ENCODE measurements around the gene MAPK8IP3.
A peak's percentile ranks its signal among the peaks of the same experiment; 100 is the strongest.

Gene MAPK8IP3

DNA sequence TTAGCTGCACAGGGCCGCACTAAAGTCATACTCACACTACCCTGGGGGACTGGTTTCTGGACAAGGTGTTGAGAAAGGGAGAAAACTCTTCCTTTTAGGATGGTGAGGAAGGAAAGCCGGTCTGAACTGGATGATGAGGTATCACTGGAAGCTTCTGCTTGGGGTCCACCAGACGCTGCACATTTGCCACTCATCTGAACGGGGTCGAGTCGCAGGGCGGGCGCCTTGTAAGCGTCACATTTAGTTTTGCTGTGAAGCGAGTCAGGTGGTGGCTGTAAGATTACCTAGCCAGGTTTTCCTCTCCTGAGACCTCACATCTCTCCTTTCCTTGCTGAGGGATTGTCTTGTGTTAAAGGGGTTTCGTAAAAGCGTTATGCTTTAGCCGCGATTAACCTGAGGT is 25.6 kb upstream of the MAPK8IP3 start:
- no peak for DNase-seq

DNA sequence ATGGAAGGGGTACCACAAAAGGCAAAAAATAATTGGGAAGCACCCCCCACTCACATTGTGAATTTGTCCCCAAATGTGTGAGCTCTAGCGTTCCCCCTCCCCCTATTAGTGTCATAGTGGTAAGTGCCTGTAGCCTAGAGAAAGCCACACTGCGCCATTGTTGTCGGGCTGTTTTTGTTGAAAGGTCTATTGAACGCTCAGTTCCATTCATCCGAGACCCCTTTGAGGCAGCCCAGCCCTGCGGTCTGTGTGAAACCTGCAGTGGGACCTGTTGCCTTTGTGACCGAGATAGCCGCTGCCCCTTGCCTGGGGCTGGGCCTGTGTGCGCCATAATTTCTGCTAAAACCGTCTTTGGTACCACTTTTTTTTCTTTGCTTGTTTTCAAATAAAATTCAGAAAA is 25.0 kb upstream of the MAPK8IP3 start:
- DNase-seq, result no peak

DNA sequence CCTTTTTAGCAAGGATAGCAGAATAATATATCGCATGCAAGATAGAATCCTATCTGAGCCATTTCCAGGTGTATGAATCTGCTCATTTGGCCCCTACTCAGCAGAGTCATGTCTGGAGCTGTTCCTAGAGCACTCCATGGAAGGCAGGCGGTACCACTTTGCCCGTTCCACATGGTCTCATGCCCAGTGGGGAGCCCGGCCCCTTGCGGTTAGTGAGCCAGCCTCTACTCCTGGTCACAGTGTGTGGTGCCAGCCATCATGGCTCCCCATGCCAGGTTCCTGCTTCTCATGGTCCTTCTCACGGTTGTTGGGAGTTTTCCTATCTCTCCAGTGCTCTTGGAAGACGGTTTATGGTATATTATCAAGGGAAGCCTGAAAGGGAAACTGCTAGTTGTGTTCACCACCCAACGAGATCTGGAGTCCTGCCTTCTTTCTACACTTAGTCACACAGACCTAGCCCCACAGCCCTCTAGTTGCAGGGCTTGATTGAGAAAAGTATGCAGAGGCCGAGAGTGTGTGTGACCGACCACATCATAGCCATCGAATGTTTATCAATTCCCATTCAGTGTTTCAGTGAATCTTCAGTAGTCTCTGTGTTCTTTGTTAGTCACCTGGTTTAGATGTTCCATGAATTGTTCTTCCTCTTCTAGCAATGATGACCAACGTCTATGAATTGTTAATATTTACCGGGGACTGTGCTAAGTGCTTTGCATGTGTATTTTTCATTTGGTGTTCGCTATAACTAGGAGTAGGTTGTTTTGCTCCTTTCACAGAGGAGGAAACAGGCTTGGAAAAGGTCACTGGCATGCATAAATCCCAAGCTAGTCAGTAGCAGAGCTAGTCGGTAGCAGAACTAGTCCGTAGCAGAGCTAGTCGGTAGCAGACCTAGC is 18.3 kb upstream of the MAPK8IP3 start:
- no peak for DNase-seq

DNA sequence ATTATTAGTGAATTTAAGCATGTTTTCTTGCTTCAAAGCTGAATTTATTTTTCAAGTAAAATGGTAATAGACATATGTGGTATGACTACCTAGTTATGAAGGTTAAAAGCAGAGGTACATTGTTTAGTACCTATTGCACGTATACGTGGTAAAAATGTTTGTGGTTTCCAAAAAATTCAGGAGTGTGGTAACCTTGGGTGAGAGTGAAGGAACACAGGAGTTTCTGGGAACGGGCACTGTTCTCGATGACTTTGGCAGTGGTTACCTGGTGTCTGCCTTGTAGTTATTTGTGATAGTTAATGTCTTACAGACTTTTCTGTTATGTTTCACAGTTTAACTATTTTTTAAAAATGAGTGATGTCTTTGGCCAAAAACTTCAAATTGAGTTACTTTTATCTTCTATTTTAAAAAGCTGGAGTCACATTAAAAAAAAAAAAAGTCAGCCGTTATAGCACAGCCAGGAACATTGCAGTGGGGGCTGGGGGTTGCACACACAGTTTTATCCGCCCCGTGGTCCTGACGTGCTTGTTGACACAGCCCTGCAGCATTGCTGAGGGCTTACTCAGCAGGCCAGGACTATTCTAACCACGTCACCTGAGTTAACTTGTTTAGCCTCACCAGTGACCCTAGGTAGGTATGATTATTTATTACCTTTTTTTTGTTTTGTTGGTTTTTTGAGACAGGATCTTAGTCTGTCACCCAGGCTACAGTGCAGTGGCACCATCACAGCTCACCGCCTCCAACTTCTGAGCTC is 17.0 kb upstream of the MAPK8IP3 start:
- DNase-seq, result no peak

DNA sequence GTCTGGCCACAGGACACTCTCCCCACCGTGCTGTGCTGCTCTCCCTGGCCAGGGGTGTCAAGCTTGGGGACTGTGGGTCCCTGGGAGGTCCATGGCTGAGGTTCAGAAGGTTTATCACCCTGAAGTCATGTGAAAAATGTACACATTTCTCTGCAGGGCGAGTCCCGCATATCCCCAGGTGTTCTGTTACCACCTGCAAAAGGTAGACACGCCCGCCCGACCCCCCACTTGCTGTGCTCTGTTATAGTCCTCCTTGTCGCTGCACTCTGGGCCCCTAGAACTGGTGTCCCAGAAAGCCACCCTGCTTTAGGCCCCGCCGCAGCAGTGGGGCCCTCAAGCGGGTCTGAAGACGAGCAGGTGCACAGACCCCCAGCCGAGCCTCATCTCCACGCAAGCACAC is 16.1 kb upstream of the MAPK8IP3 start:
- no peak for DNase-seq

DNA sequence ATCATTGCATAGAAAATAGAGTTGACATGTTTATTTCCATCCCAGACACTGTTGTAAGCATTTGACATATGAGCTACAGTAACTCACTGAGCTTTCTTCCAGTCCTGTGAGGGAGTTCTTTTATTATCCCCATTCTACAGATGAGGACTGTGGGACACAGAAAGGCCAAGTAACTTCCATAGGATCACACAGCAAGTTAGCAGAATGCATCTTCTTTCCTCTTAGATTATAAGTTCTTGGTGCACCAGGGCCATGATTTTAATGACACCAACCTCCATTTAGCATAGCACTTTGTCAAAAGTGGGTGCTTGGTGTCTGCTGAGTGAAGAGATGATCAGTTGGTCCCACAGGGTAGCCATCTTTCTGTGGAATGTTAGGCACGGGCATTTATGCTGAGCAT is 15.2 kb upstream of the MAPK8IP3 start:
- no peak for DNase-seq

DNA sequence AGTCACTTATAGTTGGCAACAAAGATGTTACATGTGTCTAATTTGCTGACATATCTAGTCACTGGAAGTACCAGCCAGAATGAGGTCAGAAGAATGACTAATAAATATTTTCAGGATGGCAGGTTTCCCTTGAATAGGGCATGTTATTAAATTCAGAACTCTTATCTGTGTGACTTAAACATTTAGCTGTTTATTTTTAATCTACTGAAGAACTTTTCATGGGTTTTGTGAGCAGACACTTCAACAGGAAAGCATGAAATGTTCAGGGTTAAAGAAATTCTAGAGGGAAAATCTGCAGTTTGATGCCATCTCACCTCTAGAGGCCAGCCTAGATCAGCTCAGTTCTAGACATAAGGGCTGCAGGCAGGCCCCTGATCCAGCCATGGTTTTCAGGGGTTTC is 14.7 kb upstream of the MAPK8IP3 start:
- no peak for DNase-seq

DNA sequence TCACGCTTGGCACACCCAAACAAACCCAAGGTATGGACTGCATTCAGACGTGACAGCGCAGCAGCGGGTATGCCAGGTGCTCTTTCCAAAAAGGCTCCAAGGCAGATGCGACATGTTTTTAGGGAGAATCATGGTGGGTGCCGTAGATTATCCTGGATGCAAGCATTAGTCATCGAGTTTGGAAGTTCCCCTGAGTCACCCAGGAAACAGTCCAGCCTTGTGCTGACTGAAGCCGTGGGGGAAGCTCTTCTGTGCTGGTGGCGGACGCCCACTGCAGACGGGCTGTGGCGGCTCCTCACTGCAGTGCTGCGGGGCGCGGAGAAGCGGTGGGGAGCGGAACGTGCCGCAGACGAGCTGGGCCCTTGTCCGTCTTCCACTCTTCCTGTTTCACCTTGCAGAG is 14.0 kb upstream of the MAPK8IP3 start:
- DNase-seq, result no peak

DNA sequence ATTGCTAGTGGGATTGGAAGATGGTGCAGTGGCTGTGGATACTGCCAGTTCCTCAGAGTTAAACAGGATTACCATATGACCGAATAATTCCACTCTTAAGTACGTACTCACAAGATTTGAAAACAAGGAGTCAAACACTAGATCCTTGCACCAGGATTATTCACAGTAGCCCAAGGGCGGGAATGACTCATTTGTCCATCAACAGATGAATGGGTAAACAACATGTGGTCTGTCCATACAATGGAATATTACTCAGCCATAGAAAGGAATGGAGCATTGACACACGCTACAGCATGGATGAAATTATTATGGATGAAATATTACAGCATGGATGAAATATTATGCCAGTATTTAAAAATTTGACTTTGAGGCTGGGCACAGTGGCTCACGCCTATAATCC is 9.1 kb upstream of the MAPK8IP3 start:
- no peak for DNase-seq

DNA sequence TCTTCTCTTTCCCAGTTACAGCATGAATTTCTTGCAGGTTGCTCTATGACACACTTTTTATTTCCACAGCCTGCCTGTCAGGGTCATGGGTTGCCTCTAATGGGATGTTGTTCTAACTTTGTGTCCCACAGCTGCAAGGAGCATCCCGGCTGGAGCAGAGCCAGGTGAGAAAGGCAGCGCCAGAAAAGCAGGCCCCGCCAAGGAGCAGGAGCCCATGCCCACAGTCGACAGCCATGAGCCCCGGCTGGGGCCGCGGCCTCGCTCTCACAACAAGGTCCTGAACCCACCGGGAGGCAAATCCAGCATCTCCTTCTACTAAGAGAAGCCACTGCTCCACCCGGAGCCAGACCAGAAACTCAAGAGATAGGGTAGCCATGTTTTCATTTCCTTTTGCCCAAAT is 7.3 kb upstream of the MAPK8IP3 start:
- DNase-seq, result no peak

DNA sequence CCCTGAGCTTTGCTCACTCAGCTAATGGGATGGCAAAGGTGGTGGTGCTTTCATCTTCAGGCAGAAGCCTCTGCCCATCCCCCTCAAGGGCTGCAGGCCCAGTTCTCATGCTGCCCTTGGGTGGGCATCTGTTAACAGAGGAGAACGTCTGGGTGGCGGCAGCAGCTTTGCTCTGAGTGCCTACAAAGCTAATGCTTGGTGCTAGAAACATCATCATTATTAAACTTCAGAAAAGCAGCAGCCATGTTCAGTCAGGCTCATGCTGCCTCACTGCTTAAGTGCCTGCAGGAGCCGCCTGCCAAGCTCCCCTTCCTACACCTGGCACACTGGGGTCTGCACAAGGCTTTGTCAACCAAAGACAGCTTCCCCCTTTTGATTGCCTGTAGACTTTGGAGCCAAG is 5.7 kb upstream of the MAPK8IP3 start:
- DNase-seq, result no peak

DNA sequence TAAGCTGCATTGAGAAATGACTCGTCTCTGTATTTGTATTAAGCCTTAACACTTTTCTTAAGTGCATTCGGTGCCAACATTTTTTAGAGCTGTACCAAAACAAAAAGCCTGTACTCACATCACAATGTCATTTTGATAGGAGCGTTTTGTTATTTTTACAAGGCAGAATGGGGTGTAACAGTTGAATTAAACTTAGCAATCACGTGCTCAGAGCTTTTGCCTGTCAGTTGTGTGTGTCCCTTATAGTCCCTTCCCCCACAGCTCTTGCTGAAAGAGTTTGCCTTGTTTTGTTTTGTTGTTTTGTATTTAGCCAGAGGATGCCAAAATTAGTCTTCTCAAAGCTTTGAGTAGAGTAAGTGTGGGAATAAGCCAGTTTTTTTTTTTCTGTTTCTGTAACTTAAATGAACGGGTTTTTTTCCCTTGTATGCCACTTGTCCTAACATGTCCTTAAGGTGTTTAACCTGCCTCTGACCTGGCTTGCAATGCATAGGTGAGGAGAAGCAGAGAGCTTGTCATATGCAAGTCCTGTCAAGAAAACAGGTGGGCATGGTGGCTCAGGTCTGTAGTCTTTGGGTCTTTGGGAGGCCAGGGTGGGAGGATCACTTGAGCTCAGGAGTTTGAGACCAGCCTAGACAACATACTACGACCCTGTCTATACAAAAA is 4.6 kb upstream of the MAPK8IP3 start:
- DNase-seq, result no peak

DNA sequence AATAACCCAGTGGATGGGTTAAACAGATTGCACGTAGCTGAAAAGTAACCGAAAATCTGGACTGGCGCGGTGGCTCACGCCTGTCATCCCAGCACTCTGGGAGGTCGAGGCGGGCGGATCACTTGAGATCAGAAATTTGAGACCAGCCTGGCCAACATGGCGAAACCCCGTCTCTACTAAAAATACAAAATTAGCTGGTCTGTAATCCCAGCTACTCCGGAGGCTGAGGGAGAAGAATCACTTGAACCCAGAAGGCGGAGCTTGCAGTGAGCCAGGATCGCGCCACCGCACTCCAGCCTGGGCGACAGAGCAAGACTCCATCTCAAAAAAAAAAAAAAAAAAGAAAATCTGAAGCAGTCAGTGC is 689 bp upstream of the MAPK8IP3 start:
- peak; percentile 73 for DNase-seq

DNA sequence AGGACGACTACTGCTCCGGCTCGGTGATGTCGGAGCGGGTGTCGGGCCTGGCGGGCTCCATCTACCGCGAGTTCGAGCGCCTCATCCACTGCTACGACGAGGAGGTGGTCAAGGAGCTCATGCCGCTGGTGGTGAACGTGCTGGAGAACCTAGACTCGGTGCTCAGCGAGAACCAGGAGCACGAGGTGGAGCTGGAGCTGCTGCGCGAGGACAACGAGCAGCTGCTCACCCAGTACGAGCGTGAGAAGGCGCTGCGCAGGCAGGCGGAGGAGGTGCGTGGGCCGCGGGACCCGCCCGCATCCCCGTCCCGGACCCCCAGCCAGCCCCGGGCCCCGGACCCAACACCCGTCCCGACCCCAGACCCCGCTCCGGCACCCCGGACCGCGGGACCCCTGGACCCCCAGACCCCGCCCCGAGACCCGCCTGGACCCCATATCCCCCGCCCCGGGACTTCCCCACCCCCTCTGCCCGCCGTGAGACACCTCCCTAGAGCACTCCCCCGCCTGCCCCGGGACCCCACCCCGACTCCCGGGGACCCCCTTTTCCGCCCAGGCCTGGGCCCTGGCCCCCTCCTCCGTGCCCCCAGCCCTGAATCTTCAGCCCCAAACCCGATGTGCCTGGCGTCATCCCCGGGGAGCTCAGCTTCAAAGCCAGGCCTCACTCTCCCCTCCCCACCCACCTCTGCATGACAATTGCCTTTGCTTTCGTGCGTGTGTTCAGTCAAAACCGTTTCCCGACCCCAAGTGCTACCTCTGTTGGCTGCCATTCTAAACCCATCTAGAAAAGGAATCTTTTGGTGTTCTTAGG is 594 bp downstream of the MAPK8IP3 start:
- DNase-seq, result peak; percentile 70

DNA sequence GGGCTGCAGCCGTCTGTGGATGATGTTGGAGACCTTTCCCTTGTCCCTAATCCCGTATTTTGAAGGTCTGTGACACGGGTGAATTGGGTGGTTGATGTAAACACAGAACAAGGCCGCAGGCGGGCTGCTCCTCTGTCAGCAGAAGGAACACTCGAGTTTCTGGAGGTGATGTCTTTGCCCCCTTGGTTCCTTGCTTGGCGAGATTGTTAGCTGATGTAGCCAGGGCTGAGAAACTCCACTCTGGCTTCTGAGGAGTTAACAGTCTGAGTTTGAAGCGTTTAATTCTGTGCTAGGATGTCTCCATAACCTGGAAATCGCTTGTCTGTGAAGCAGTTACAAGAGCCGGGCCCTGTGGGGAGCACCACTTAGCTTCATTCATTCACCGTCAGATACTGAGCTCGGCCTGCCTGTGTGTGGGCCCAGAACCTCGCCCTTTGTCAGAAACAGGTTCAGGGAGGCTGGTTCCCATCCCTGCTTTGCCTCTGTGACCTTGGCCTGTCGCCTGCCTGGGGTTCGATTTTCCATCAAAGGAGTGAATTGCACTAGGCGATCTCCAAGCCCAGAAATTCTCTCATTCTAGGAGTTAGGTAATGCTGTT is 1.3 kb downstream of the MAPK8IP3 start:
- DNase-seq, result no peak

DNA sequence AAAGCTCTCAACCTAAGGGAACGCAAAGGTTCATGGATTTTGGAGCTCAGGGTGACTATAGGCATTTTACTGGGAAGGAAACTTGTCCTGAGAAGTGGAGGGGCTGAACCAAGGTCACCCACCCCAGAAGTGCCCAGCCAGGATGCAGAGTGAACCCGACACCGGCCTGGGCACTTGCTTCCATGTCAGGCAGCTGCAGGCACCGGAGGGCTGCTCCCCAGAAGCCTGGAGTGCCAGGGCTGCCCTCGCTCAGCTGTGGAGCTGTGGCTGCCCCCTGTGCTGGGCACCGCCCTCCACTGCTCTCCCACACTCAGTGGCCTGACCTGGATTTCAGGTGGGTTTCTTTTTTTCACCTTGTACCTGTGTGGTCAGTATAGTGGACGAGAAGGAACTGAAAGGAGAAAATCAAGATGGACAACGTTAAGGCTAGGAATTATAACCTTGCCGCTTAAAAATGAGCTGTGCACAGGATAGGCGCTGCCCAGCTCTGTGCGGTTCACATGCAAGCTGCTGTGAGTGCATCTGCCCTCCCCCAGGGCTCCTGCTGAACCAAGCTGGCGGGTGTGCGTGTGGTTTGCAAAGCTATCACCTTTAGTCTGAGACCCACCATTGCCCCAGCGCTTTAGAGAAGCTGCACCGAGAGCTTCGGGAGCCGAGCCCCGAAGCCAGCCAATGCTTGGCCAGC is 2.2 kb downstream of the MAPK8IP3 start:
- DNase-seq, result no peak

DNA sequence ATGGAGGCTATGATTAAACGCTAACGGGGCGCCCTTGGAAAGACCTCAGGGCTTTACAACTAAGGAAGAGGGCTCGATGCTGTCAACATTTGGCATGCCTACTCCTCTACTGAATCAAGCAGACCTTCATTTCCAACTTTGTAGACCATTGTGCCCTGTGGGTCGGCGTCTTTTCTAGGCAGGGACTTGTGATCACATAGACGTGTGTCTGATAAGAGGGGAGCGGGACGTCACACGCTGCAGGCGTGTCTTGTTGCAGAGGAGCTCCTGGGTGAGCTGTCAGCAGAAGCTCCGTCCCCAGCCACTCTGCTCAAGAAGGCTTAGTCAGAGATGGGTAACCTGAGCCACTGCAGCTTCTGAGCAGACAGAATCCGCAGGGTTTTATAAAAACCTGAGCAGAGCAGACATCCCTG is 2.8 kb downstream of the MAPK8IP3 start:
- no peak for DNase-seq

DNA sequence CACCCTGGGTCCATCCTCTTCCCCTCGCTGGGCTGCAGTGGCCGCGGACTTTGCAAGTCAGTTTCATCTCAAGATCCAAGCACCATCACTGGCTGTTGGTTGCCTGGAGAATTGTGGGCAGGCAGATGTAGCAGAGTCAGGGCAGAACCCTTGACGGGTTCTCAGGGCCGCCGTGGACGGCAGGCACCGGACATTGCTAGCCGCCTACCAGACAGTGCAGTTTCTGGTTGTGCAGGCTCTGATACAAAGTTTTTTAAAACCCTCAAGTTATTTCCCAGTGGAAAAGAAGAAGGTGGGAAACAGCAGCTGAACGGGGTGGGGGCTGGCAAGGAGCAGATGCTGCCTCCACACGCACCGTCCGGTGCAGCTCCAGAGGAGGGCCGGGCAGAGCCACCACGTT is 3.4 kb downstream of the MAPK8IP3 start:
- DNase-seq, result no peak

DNA sequence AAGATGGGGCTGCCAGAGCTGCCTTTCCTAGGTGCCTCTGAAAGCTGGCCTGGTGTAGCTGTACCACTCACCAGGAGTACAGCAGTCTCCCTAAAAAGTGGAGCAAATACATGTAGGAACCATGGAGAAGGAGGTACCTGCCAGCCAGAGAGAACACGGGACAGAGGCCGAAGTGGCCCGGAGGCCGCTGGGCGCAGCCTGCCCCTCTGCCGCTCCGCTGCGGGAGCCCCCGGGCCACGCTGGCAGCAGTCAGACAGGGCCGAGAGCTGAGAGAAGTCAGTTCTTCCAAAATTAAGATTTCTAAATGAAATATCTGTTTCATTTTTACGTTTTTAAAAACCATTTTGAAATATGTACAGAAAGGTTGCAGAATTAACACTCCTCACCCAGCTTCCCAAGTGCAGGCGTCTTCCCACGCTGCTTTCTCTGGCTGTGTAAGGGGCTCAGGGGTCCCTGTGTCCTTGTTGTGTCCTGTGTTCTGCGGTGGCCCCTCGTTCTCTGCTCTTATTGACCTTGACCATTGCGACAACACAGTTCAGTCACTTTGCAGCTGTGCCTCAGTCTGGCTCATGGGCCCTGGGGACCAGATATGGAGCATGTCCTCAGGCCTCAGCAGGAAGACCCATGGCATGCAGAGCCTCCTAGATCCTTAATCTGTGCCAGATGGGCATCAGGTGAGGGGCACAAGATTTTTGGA is 5.0 kb downstream of the MAPK8IP3 start:
- DNase-seq, result no peak

DNA sequence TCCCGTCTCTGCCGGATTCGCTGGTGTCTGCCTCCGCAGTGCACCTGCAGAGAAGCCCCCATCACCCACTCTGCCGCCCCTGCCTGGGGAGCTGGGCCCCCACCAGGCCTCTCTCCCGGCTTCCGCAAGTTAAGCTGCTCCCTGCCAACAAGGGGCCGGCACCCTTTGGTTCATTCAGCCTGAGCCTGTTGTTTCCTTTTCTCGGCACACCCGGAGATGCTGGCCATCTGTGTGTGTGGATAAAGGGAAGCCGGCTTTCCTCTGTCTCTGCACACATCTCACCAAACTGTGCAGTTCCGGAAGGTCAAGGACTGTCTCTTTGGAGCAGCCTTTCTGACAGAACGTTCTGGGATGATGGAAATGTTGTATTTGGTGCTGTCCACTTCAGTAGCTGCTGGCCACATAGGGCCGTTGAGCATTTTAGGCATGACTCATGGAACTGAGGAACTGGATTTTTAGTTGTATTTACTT is 6.8 kb downstream of the MAPK8IP3 start:
- no peak for DNase-seq

DNA sequence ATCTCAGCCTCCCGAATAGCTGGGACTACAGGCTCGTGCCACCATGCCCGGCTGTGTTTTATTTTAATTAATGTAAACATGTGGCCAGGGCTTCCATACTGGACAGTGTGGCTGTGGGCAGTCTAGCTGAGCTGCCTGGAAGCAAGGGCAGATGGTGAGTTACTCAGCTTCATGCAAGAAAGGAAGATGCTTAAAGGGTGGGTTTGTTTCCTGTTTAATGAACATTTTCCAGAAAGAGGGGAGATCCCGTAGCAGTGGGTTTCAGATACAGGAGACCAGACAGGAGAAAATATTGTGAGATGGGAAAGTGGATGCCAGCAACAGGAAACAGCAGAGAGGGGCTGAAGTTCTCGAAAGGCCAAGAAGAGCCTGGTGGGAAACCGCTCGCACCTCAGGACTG is 7.3 kb downstream of the MAPK8IP3 start:
- DNase-seq, result no peak

Measured in NCI-H69 (cell line).